Measurements from ENCODE around the gene CDH23.

CDH23 gene

GRCh38 chr10:71431239-71432100 is 34.8 kb downstream of the CDH23 start:
- no peak overlapping the region for H4K8ac ChIP-seq (ENCODE audit: low read depth, low read length)
- H2AK5ac ChIP-seq (ENCODE audit: low read length), result no peak overlapping the region
- no peaks in the 10 kb centered on the region for H3K79me2 ChIP-seq (ENCODE audit: control insufficient read depth, insufficient read depth, low read length, poor library complexity)
- no peak overlapping the region for H3K18ac ChIP-seq (ENCODE audit: low read length)
- no peak overlapping the region for H3K27ac ChIP-seq (ENCODE audit: low read depth, low read length)
- H3K14ac ChIP-seq (ENCODE audit: low read length), result no peak overlapping the region
- H2AFZ ChIP-seq (ENCODE audit: insufficient read depth, low read length, poor library complexity), result no peak overlapping the region
- DNase-seq, result no peak
- H4K12ac ChIP-seq (ENCODE audit: low read depth, low read length), result no peak overlapping the region
- no peak overlapping the region for H3K4ac ChIP-seq (ENCODE audit: low read depth, low read length)
- H3K4me3 ChIP-seq (ENCODE audit: low read depth, low read length), result no peak overlapping the region
- H3K23ac ChIP-seq (ENCODE audit: low read length), result no peak overlapping the region
- no CpG with 5 or more reads among the region's 16 CpGs for WGBS (ENCODE audit: extremely low coverage, insufficient coverage, insufficient read length)
- H3K9me3 ChIP-seq (ENCODE audit: insufficient read depth, low read depth, low read length), result no peaks in the 10 kb centered on the region
- H3K27me3 ChIP-seq (ENCODE audit: insufficient read depth, low read length), result no peaks in the 10 kb centered on the region
- H3K9ac ChIP-seq (ENCODE audit: low read length), result no peak overlapping the region
- H3K4me2 ChIP-seq (ENCODE audit: low read length), result no peak overlapping the region
- H2BK120ac ChIP-seq (ENCODE audit: insufficient read depth, low read length, poor library complexity), result no peak overlapping the region
- no peak overlapping the region for H2BK12ac ChIP-seq (ENCODE audit: low read length)
- H3K4me1 ChIP-seq (ENCODE audit: control insufficient read depth in 1 of 2, insufficient read depth in 2 of 2, low read length in 2 of 2), result no peaks in the 10 kb centered on the region
- no peaks in the 10 kb centered on the region for H3K79me1 ChIP-seq (ENCODE audit: low read length)
- no peak overlapping the region for H4K91ac ChIP-seq (ENCODE audit: low read depth, low read length)
- no peaks in the 10 kb centered on the region for H3K36me3 ChIP-seq (ENCODE audit: control insufficient read depth in 1 of 2, insufficient read depth in 2 of 2, low read length in 2 of 2)
- no peak overlapping the region for H2BK5ac ChIP-seq (ENCODE audit: low read depth, low read length, poor library complexity)

- H3K36me3 ChIP-seq (ENCODE audit: control insufficient read depth in 1 of 2, insufficient read depth in 2 of 2, low read length in 2 of 2), result no peaks in the 10 kb centered on the region
- H4K12ac ChIP-seq (ENCODE audit: low read depth, low read length), result no peak overlapping the region
- no peaks in the 10 kb centered on the region for H3K4me1 ChIP-seq (ENCODE audit: control insufficient read depth in 1 of 2, insufficient read depth in 2 of 2, low read length in 2 of 2)
- H2BK5ac ChIP-seq (ENCODE audit: low read depth, low read length, poor library complexity), result no peak overlapping the region
- H2AK5ac ChIP-seq (ENCODE audit: low read length), result no peak overlapping the region
- H2AFZ ChIP-seq (ENCODE audit: insufficient read depth, low read length, poor library complexity), result no peak overlapping the region
- no peaks in the 10 kb centered on the region for H3K79me2 ChIP-seq (ENCODE audit: control insufficient read depth, insufficient read depth, low read length, poor library complexity)
- H3K9me3 ChIP-seq (ENCODE audit: insufficient read depth, low read depth, low read length), result no peaks in the 10 kb centered on the region
- no peak overlapping the region for H3K23ac ChIP-seq (ENCODE audit: low read length)
- H3K4ac ChIP-seq (ENCODE audit: low read depth, low read length), result no peak overlapping the region
- H2BK12ac ChIP-seq (ENCODE audit: low read length), result no peak overlapping the region
- no peak overlapping the region for H4K8ac ChIP-seq (ENCODE audit: low read depth, low read length)
- H3K4me2 ChIP-seq (ENCODE audit: low read length), result no peak overlapping the region
- no peak overlapping the region for H3K4me3 ChIP-seq (ENCODE audit: low read depth, low read length)
- DNase-seq, result no peak
- no peaks in the 10 kb centered on the region for H3K79me1 ChIP-seq (ENCODE audit: low read length)
- 100% methylated on average over 2 of the region's 15 CpGs for WGBS (ENCODE audit: extremely low coverage, insufficient coverage, insufficient read length)
- H3K9ac ChIP-seq (ENCODE audit: low read length), result no peak overlapping the region
- no peak overlapping the region for H3K18ac ChIP-seq (ENCODE audit: low read length)
- H2BK120ac ChIP-seq (ENCODE audit: insufficient read depth, low read length, poor library complexity), result no peak overlapping the region
- no peak overlapping the region for H3K14ac ChIP-seq (ENCODE audit: low read length)
- no peak overlapping the region for H4K91ac ChIP-seq (ENCODE audit: low read depth, low read length)
- H3K27me3 ChIP-seq (ENCODE audit: insufficient read depth, low read length), result no peaks in the 10 kb centered on the region
- no peak overlapping the region for H3K27ac ChIP-seq (ENCODE audit: low read depth, low read length)
Measured at GRCh38 chr10:71432101-71432905, 35.6 kb downstream of the CDH23 start.

DNA sequence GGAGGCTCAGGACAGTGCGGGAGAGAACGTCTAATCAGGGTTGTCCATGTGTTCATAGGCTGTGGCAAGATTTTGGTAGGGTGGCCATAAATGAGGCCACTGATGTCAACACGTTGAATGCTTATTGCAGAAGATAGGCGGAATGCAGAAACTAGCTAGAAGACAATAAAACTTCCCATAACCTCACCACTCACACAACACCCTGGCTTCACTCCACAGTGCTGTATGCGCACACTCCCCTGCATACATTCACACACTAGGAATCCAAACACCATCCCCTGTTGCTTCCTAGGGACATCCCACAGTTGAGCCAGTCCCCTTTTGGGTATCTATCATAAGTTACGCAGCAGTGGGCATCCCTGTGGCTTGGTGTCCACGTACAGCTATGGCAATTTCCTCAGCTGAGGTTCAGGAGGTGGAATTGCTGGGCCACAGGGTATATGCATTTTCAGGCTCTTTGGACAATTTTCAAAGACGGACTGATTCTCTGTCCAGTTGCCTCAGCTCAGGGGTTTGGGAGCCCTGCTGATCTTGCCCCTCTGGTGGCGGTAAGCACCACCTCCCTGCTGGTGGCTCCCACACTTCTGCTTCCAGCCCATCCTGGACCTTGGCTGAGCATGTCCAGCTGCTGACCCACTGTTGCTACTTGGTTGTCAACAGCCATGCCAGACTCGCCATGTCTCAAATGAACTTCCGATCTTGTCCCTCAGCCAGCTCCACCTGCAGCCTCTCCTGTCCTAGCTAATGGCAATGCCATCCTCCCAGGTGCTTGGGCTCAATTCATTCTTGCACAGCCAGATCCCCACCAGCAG is 36.4 kb downstream of the CDH23 start:
- Histone ChIP-seq H4K8ac (ENCODE audit: low read depth, low read length) (no peak overlapping the region), H3K14ac (ENCODE audit: low read length) (no peak overlapping the region), H3K4me3 (ENCODE audit: low read depth, low read length) (no peak overlapping the region), H2BK120ac (ENCODE audit: insufficient read depth, low read length, poor library complexity) (no peak overlapping the region), H3K36me3 (ENCODE audit: control insufficient read depth in 1 of 2, insufficient read depth in 2 of 2, low read length in 2 of 2) (no peaks in the 10 kb centered on the region), H3K4ac (ENCODE audit: low read depth, low read length) (no peak overlapping the region), H3K79me2 (ENCODE audit: control insufficient read depth, insufficient read depth, low read length, poor library complexity) (no peaks in the 10 kb centered on the region), H3K27ac (ENCODE audit: low read depth, low read length) (no peak overlapping the region), H3K9ac (ENCODE audit: low read length) (no peak overlapping the region), H3K9me3 (ENCODE audit: insufficient read depth, low read depth, low read length) (no peaks in the 10 kb centered on the region), H3K79me1 (ENCODE audit: low read length) (no peaks in the 10 kb centered on the region), H3K18ac (ENCODE audit: low read length) (no peak overlapping the region), H2AK5ac (ENCODE audit: low read length) (no peak overlapping the region), H3K4me2 (ENCODE audit: low read length) (no peak overlapping the region), H4K12ac (ENCODE audit: low read depth, low read length) (no peak overlapping the region), H3K4me1 (ENCODE audit: control insufficient read depth in 1 of 2, insufficient read depth in 2 of 2, low read length in 2 of 2) (no peaks in the 10 kb centered on the region), H3K27me3 (ENCODE audit: insufficient read depth, low read length) (no peaks in the 10 kb centered on the region), H2BK12ac (ENCODE audit: low read length) (no peak overlapping the region), H3K23ac (ENCODE audit: low read length) (no peak overlapping the region), H2AFZ (ENCODE audit: insufficient read depth, low read length, poor library complexity) (no peak overlapping the region), H4K91ac (ENCODE audit: low read depth, low read length) (no peak overlapping the region), H2BK5ac (ENCODE audit: low read depth, low read length, poor library complexity) (no peak overlapping the region)
- no peak for DNase-seq
- no CpG with 5 or more reads among the region's 11 CpGs for WGBS (ENCODE audit: extremely low coverage, insufficient coverage, insufficient read length)
